Astrocyte of the cerebellum (primary cell): ENCODE data around the gene C2orf76.

Source experiments
- DNase-seq: peaks from one replicate; pipeline ENCODE4 v3.0.0-alpha.2; 2011; ENCODE audit warnings: low read depth
- H3K4me3 ChIP-seq: 2 replicates; pipeline ENCODE4 v1.5.1; 2011; ENCODE audit warnings: mild to moderate bottlenecking, low read depth, low read length, moderate library complexity
- CTCF ChIP-seq: IDR thresholded peaks from 2 replicates; pipeline ENCODE4 v1.5.1; 2012; ENCODE audit warnings: low read length, low read depth, moderate library complexity, mild to moderate bottlenecking; ENCODE audit errors: missing control alignments
- in situ Hi-C: cut with HindIII; loops from 2 replicates; pipeline ENCODE4 v1.10.0; 2017; ENCODE audit warnings: low sequenced_read_pairs

C2orf76 gene

GRCh38 chr2:119332953-119333352, 33.7 kb downstream of the C2orf76 start:
- in situ Hi-C loops: no loop called here
- no peak for DNase-seq
- no peak for TF ChIP-seq CTCF
- H3K4me3 ChIP-seq: no peak overlapping the region

- no peak for DNase-seq
- no peak for TF ChIP-seq CTCF
- H3K4me3 ChIP-seq: no peak overlapping the region
- in situ Hi-C loops: no loop called here
Measured at GRCh38 chr2:119327431-119327830, 39.2 kb downstream of the C2orf76 start.

GRCh38 chr2:119326938-119327337, 39.7 kb downstream of the C2orf76 start:
- DNase-seq: no peak
- TF ChIP-seq CTCF: no peak
- no peak overlapping the region for H3K4me3 ChIP-seq
- in situ Hi-C loops: no loop called here

GRCh38 chr2:119324685-119325270, 41.9 kb downstream of the C2orf76 start:
- DNase-seq: no peak
- H3K4me3 ChIP-seq: no peak overlapping the region
- no peak for TF ChIP-seq CTCF
- in situ Hi-C loops: no loop called here

- in situ Hi-C loops: no loop called here
- TF ChIP-seq CTCF: no peak
- no peak overlapping the region for H3K4me3 ChIP-seq
- DNase-seq: no peak
Measured at GRCh38 chr2:119323459-119323858, 43.2 kb downstream of the C2orf76 start.

GRCh38 chr2:119319593-119319992, 47.0 kb downstream of the C2orf76 start:
- H3K4me3 ChIP-seq: no peak overlapping the region
- in situ Hi-C loops: no loop called here

More at GRCh38 chr2:119319593-119319992, 47.0 kb downstream of the C2orf76 start:
- DNase-seq: no peak
- no peak for TF ChIP-seq CTCF
